ENCODE results near the gene CYP2D6. TPM values are rescaled to one million over a fixed set of nuclear protein-coding genes. Genes with fewer than 3 reads are reported as not detected.

CYP2D6 gene
- total and polyA plus RNA-seq, 4 donors = 23.8 to 486 (median 205) TPM

- H3K27ac ChIP-seq (ENCODE audit: low read depth in 1 of 2, low read length in 2 of 2) = no peak overlapping the region
- H3K9ac ChIP-seq (ENCODE audit: low read depth in 1 of 2, low read length in 2 of 2) = no peak overlapping the region
- 88% methylated on average over 5 of the region's 5 CpGs for WGBS
- TF ChIP-seq SP1 (IDR thresholded peaks at IDR 0.05) (no peak), FOXA1 (IDR thresholded peaks at IDR 0.05) (no peak), EGR1 (IDR thresholded peaks at IDR 0.05; ENCODE audit: low read depth in 2 of 2) (no peak), ATF3 (IDR thresholded peaks at IDR 0.05) (no peak), FOXA2 (IDR thresholded peaks at IDR 0.05) (no peak), HNF4A (conservative IDR thresholded peaks at IDR 0.05) (no peak), RAD21 (IDR thresholded peaks at IDR 0.05) (no peak), CTCF (IDR thresholded peaks at IDR 0.05; ENCODE audit: low read depth, low read length, missing input control) (no peak), GABPA (IDR thresholded peaks at IDR 0.05 in 1 of 2, conservative IDR thresholded peaks at IDR 0.05 in 1 of 2) (no peak), MAX (IDR thresholded peaks at IDR 0.05) (no peak), NR2F2 (IDR thresholded peaks at IDR 0.05) (no peak), REST (IDR thresholded peaks at IDR 0.05) (no peak), TAF1 (conservative IDR thresholded peaks at IDR 0.05) (no peak), YY1 (IDR thresholded peaks at IDR 0.05) (no peak), ZBTB33 (IDR thresholded peaks at IDR 0.05) (no peak), JUND (IDR thresholded peaks at IDR 0.05) (no peak), RXRA (IDR thresholded peaks at IDR 0.05) (no peak), HNF4G (IDR thresholded peaks at IDR 0.05) (no peak)
- peaks cover 6 to 21% (median 16%) of the 10 kb centered on the region in 4 donors for H3K4me1 ChIP-seq (ENCODE audit: control insufficient read depth in 4 of 4, insufficient read depth in 4 of 4, low read length in 3 of 4)
- H3K9me3 ChIP-seq (ENCODE audit: control insufficient read depth in 4 of 4, low read length in 3 of 4) = no peaks in the 10 kb centered on the region
- no peaks in the 10 kb centered on the region for H3K27me3 ChIP-seq (ENCODE audit: control insufficient read depth in 4 of 4, insufficient read depth in 4 of 4, low read length in 3 of 4)
- no peak overlapping the region for H3K4me3 ChIP-seq (ENCODE audit: low read depth in 1 of 3, low read length in 3 of 3)
- DNase-seq (ENCODE audit: low spot score) = no peak
- peaks cover 0 to 14% (median 4%) of the 10 kb centered on the region in 4 donors for H3K36me3 ChIP-seq (ENCODE audit: control insufficient read depth in 4 of 4, insufficient read depth in 3 of 4, low read depth in 1 of 4, low read length in 3 of 4)
These were observed 40.8 kb upstream of the CYP2D6 start for GRCh38 chr22:42171417-42171816.
